Hepatic stellate cell (primary cell): Measurements from ENCODE around the gene SLF2.
A peak's percentile ranks its signal among the peaks of the same experiment; 100 is the strongest.

ENCODE experiments used
- DNase-seq: peaks from one replicate; pipeline ENCODE4 v3.0.0; 2011; ENCODE audit warnings: low spot score

The SLF2 gene

GRCh38 chr10:101000127-101000914 lies 87.6 kb downstream of the SLF2 start:
- DNase-seq: peak; percentile 59

- peak; percentile 96 for DNase-seq
Measured at GRCh38 chr10:101000915-101001658, 88.3 kb downstream of the SLF2 start.

GRCh38 chr10:101001659-101002035 lies 88.9 kb downstream of the SLF2 start:
- DNase-seq: no peak

GRCh38 chr10:101002456-101002855 lies 89.7 kb downstream of the SLF2 start:
- no peak for DNase-seq

- DNase-seq: no peak
Measured at GRCh38 chr10:101003639-101004206, 91.0 kb downstream of the SLF2 start.

GRCh38 chr10:101005361-101005760 lies 92.6 kb downstream of the SLF2 start:
- no peak for DNase-seq

GRCh38 chr10:101005869-101006567 lies 93.3 kb downstream of the SLF2 start:
- no peak for DNase-seq

GRCh38 chr10:101006593-101007098 lies 93.9 kb downstream of the SLF2 start:
- no peak for DNase-seq

GRCh38 chr10:101007099-101007711 lies 94.4 kb downstream of the SLF2 start:
- DNase-seq: no peak

- no peak for DNase-seq
Measured at GRCh38 chr10:101007915-101008822, 95.4 kb downstream of the SLF2 start.

GRCh38 chr10:101008823-101009423 lies 96.2 kb downstream of the SLF2 start:
- no peak for DNase-seq

GRCh38 chr10:101010329-101010728 lies 97.6 kb downstream of the SLF2 start:
- DNase-seq: no peak

GRCh38 chr10:101011517-101012423 lies 99.0 kb downstream of the SLF2 start:
- DNase-seq: no peak

GRCh38 chr10:101012525-101013364 lies 100.0 kb downstream of the SLF2 start:
- peak; percentile 95 for DNase-seq

GRCh38 chr10:101013365-101013825 lies 100.6 kb downstream of the SLF2 start:
- DNase-seq: no peak

- peak; percentile 77 for DNase-seq
Measured at GRCh38 chr10:101014230-101014884, 101.6 kb downstream of the SLF2 start.
